IMR-90 (cell line): ENCODE results near the gene NEIL1. TPM values are rescaled to one million over a fixed set of nuclear protein-coding genes. Genes with fewer than 3 reads are reported as not detected.
A peak's percentile ranks its signal among the peaks of the same experiment; 100 is the strongest.
"Not testable (repeated sequence)": the region's sequence is repeated elsewhere in the genome, so short reads cannot be mapped to it uniquely, and the experiment has no call there.

Experiments
- ATAC-seq: fragments of 200-7000 bp; cut with Tn5 transposase; 2 replicates; pipeline ENCODE4 v1.9.1; 2020; ENCODE audit warnings: low read depth, mild to moderate bottlenecking, moderate library complexity
- BruUV-seq: library from RNA; stranded (reverse); fragments of 400-500 nt; replicated peaks from 2 replicates; lab custom pipeline; 2021; lab: Mats Ljungman, UMichigan
- CTCF ChIA-PET: fragments of 300-600 bp; formaldehyde crosslinking; extraction: SDS; loops from one replicate; lab custom pipeline; 2021; ENCODE audit warnings: antibody characterized with exemption; lab: Yijun Ruan, JAX
- POLR2A ChIA-PET: fragments of 300-600 bp; sonication (Branson Sonifier 250); formaldehyde crosslinking; loops from one replicate; lab custom pipeline; 2022; ENCODE audit warnings: antibody characterized with exemption; ENCODE audit not compliant: unreplicated experiment; lab: Charles Lee
- DNase-seq: peaks from one replicate; pipeline ENCODE4 v3.0.0; 2013
- H2AFZ ChIP-seq: replicated peaks from 2 replicates; pipeline ENCODE3; 2013; ENCODE audit warnings: low read length, mild to moderate bottlenecking; ENCODE audit not compliant: poor library complexity
- H2AK5ac ChIP-seq: 2 replicates; pipeline ENCODE4 v1.6.1; 2013; ENCODE audit warnings: low read depth, low read length, inconsistent platforms
- H2AK9ac ChIP-seq: replicated peaks from 2 replicates; pipeline ENCODE3; 2013; ENCODE audit warnings: mild to moderate bottlenecking, low read depth, low read length, moderate library complexity; ENCODE audit not compliant: poor library complexity
- H2BK120ac ChIP-seq: 2 replicates; pipeline ENCODE4 v1.6.1; 2013; ENCODE audit warnings: low read depth, low read length, inconsistent platforms
- H2BK15ac ChIP-seq: 3 replicates; pipeline ENCODE4 v1.6.1; 2013; ENCODE audit warnings: low read depth, low read length, inconsistent platforms
- H2BK20ac ChIP-seq: 2 replicates; pipeline ENCODE4 v1.6.1; 2013; ENCODE audit warnings: low read depth, mild to moderate bottlenecking, inconsistent platforms, low read length, moderate library complexity
- H2BK5ac ChIP-seq: 2 replicates; pipeline ENCODE4 v1.6.1; 2013; ENCODE audit warnings: mild to moderate bottlenecking, low read depth, low read length, inconsistent platforms; ENCODE audit not compliant: poor library complexity, severe bottlenecking
- H3K14ac ChIP-seq: replicated peaks from 2 replicates; pipeline ENCODE4 v1.6.1; 2013; ENCODE audit warnings: low read depth, low read length, inconsistent platforms
- H3K18ac ChIP-seq: 2 replicates; pipeline ENCODE4 v1.6.1; 2013; ENCODE audit warnings: low read depth, low read length, control low read depth
- H3K23ac ChIP-seq: 2 replicates; pipeline ENCODE4 v1.6.1; 2013; ENCODE audit warnings: low read depth, low read length, inconsistent platforms
- H3K27ac ChIP-seq: 2 replicates; pipeline ENCODE4 v1.5.1; 2013; ENCODE audit warnings: mild to moderate bottlenecking, control low read depth, low read length; ENCODE audit not compliant: insufficient read depth
- H3K27me3 ChIP-seq: 2 replicates; pipeline ENCODE4 v1.6.1; 2013; ENCODE audit warnings: low read length; ENCODE audit not compliant: control insufficient read depth, insufficient read depth
- H3K36me3 ChIP-seq: 2 replicates; pipeline ENCODE4 v1.6.1; 2013; ENCODE audit warnings: low read length, mixed read lengths; ENCODE audit not compliant: control insufficient read depth, insufficient read depth
- H3K4ac ChIP-seq: 2 replicates; pipeline ENCODE4 v1.6.1; 2013; ENCODE audit warnings: low read depth, low read length, inconsistent platforms
- H3K4me1 ChIP-seq: 2 replicates; pipeline ENCODE4 v1.6.1; 2013; ENCODE audit warnings: low read length, mixed read lengths; ENCODE audit not compliant: control insufficient read depth, insufficient read depth
- H3K4me2 ChIP-seq: 2 replicates; pipeline ENCODE4 v1.6.1; 2013; ENCODE audit warnings: low read depth, mild to moderate bottlenecking, control low read depth, low read length, moderate library complexity
- H3K4me3 ChIP-seq: 2 replicates; pipeline ENCODE4 v1.5.1; 2013; ENCODE audit warnings: low read depth, mild to moderate bottlenecking, control low read depth, low read length, moderate library complexity; ENCODE audit not compliant: insufficient read depth
- H3K56ac ChIP-seq: 2 replicates; pipeline ENCODE4 v1.6.1; 2013; ENCODE audit warnings: low read length, inconsistent platforms; ENCODE audit not compliant: insufficient read depth; ENCODE audit errors: extremely low read depth
- H3K79me1 ChIP-seq, 2 experiments: 2 replicates each; pipeline ENCODE4 v1.6.1; 2013; ENCODE audit warnings: low read length in 2 of 2, inconsistent platforms in 1 of 2, low read depth in 1 of 2
- H3K9ac ChIP-seq: 2 replicates; pipeline ENCODE4 v1.6.1; 2013; ENCODE audit warnings: low read depth, low read length, control low read depth
- H3K9me1 ChIP-seq: 2 replicates; pipeline ENCODE4 v1.6.1; 2013; ENCODE audit warnings: low read length, inconsistent platforms; ENCODE audit not compliant: insufficient read depth
- H3K9me3 ChIP-seq: 2 replicates; pipeline ENCODE4 v1.6.1; 2013; ENCODE audit warnings: low read length; ENCODE audit not compliant: control insufficient read depth, insufficient read depth
- H4K20me1 ChIP-seq: 2 replicates; pipeline ENCODE4 v1.6.1; 2013; ENCODE audit warnings: low read length, inconsistent platforms; ENCODE audit not compliant: insufficient read depth
- H4K5ac ChIP-seq: 2 replicates; pipeline ENCODE4 v1.6.1; 2013; ENCODE audit warnings: mild to moderate bottlenecking, low read depth, low read length, control low read depth
- H4K8ac ChIP-seq, 2 experiments: 2 replicates each; pipeline ENCODE4 v1.6.1; 2013; ENCODE audit warnings: low read depth in 2 of 2, low read length in 2 of 2, control low read depth in 1 of 2, inconsistent platforms in 1 of 2
- H4K91ac ChIP-seq: 2 replicates; pipeline ENCODE4 v1.6.1; 2013; ENCODE audit warnings: low read depth, low read length, inconsistent platforms; ENCODE audit not compliant: insufficient read depth
- CTCF ChIP-seq: conservative IDR thresholded peaks from 2 replicates; pipeline ENCODE4 v1.5.1; 2012; ENCODE audit warnings: mild to moderate bottlenecking, low read depth, low read length, improper control_type of control experiment
- ELK1 ChIP-seq: fragments of 150-350 bp; IDR thresholded peaks from 2 replicates; pipeline ENCODE4 v1.6.1; 2016; ENCODE audit warnings: low read depth, mild to moderate bottlenecking, low read length, moderate library complexity, borderline replicate concordance
- MXI1 ChIP-seq: IDR thresholded peaks from 2 replicates; pipeline ENCODE4 v1.6.1; 2012; ENCODE audit warnings: low read depth, mild to moderate bottlenecking, low read length, moderate library complexity, borderline replicate concordance
- RFX5 ChIP-seq: IDR thresholded peaks from 2 replicates; pipeline ENCODE4 v1.8.0; 2012; ENCODE audit warnings: low read depth, mild to moderate bottlenecking, low read length, moderate library complexity
- WGBS, 2 experiments: methylation state at CpG; one replicate each; pipeline versions ENCODE4 v1.1.5 to v1.1.7; 2013; ENCODE audit warnings: missing lambda C conversion rate in 2 of 2; ENCODE audit not compliant: insufficient read length in 1 of 2; ENCODE audit errors: extremely low coverage in 2 of 2; 5-methylcytosine and 5-hydroxymethylcytosine counted together
- dilution Hi-C: fragments of 300-500 bp; cut with HindIII; formaldehyde crosslinking; loops from one replicate; pipeline ENCODE4 v1.14.3; 2018; ENCODE audit warnings: low sequenced_read_pairs; ENCODE audit not compliant: unreplicated experiment
- in situ Hi-C: fragments of 300-500 bp; cut with MboI; formaldehyde crosslinking; loops from 3 replicates; pipeline ENCODE4 v1.14.3; 2019; ENCODE audit warnings: low sequenced_read_pairs, inconsistent platforms, mixed read lengths
- intact Hi-C: fragments of 100-400 bp; cut with micrococcal nuclease; formaldehyde crosslinking; loops from 2 replicates; pipeline ENCODE4 v1.10.0; 2022
- polyA plus RNA-seq, 3 experiments: library from polyadenylated mRNA; depleted of rRNA; stranded (reverse); fragments of >200 nt; gene quantifications; 2 replicates each; pipeline ENCODE4 v1.2.3, GENCODE V29; 2012; ENCODE audit warnings: low replicate concordance in 1 of 3
- total RNA-seq: library from RNA; depleted of rRNA; stranded (reverse); fragments of >200 nt; gene quantifications from 2 replicates; pipeline ENCODE4 v1.2.3, GENCODE V29; 2012

NEIL1 gene
- total and polyA plus RNA-seq, 2 of the 4 experiments (the other 2 are of a cell fraction) = 1.1 to 3.6 TPM

- BruUV-seq = no TSS peak
- Histone ChIP-seq H3K36me3 (no peaks in the 10 kb centered on the region), H2BK15ac (no peak overlapping the region), H4K91ac (no peak overlapping the region), H3K27me3 (peaks cover 50% of the 10 kb centered on the region), H3K14ac (no peak overlapping the region), H2AK5ac (no peak overlapping the region), H4K20me1 (no peaks in the 10 kb centered on the region), H2BK5ac (no peak overlapping the region), H2BK20ac (no peak overlapping the region), H3K18ac (no peak overlapping the region), H3K4me1 (no peaks in the 10 kb centered on the region), H2AFZ (no peak overlapping the region), H3K4me2 (no peak overlapping the region), H2AK9ac (no peak overlapping the region), H3K56ac (no peak overlapping the region), H3K4me3 (no peak overlapping the region), H3K9me1 (no peaks in the 10 kb centered on the region), H2BK120ac (no peak overlapping the region), H3K23ac (no peak overlapping the region), H3K9me3 (no peaks in the 10 kb centered on the region), H3K4ac (no peak overlapping the region), H3K27ac (no peak overlapping the region), H3K79me1 (no peaks in the 10 kb centered on the region), H3K9ac (no peak overlapping the region), H4K8ac (no peak overlapping the region), H4K5ac (no peak overlapping the region)
- in situ Hi-C loops (no loop called here), intact Hi-C loops (loop anchor here (10.0 kb wide), 2 partner anchors 65 to 285 kb away; partner anchors contain the start of gene PPCDC), dilution Hi-C loops (no loop called here)
- TF ChIP-seq MXI1 (no peak), ELK1 (no peak), RFX5 (no peak), CTCF (no peak)
- ChIA-PET CTCF (no interaction called here), POLR2A (no interaction called here)
- DNase-seq = no peak
- ATAC-seq = peak; percentile 42; the same call in 1 of the 2 replicates
Observed at GRCh38 chr15:75309711-75310110, 37.1 kb upstream of the NEIL1 start.

- CTCF ChIA-PET, H2AFZ ChIP-seq, H4K20me1 ChIP-seq, intact Hi-C loops, H2BK5ac ChIP-seq, H3K14ac ChIP-seq, DNase-seq, H3K36me3 ChIP-seq, H3K4ac ChIP-seq, dilution Hi-C loops, H3K9me1 ChIP-seq, H3K56ac ChIP-seq, POLR2A ChIA-PET, H3K79me1 ChIP-seq, BruUV-seq, H2BK20ac ChIP-seq, H4K91ac ChIP-seq, H3K4me1 ChIP-seq, H2AK9ac ChIP-seq, H3K27ac ChIP-seq, in situ Hi-C loops, H2AK5ac ChIP-seq, H4K8ac ChIP-seq, H4K5ac ChIP-seq, H3K18ac ChIP-seq, H2BK15ac ChIP-seq, H3K9me3 ChIP-seq, H2BK120ac ChIP-seq, H3K4me3 ChIP-seq, H3K23ac ChIP-seq, ATAC-seq, H3K9ac ChIP-seq, H3K4me2 ChIP-seq: not testable (repeated sequence)
- peaks cover 44% of the 10 kb centered on the region for H3K27me3 ChIP-seq
- no CpG with 5 or more reads among the region's 1 CpG for WGBS, 2 experiments
Observed at GRCh38 chr15:75312548-75312947, 34.3 kb upstream of the NEIL1 start.
